ENCODE results near the gene ARL4A. TPM values are rescaled to one million over a fixed set of nuclear protein-coding genes. Genes with fewer than 3 reads are reported as not detected.

ARL4A gene
- total RNA-seq = 20.6 and 25.3 TPM in 2 replicates

DNA sequence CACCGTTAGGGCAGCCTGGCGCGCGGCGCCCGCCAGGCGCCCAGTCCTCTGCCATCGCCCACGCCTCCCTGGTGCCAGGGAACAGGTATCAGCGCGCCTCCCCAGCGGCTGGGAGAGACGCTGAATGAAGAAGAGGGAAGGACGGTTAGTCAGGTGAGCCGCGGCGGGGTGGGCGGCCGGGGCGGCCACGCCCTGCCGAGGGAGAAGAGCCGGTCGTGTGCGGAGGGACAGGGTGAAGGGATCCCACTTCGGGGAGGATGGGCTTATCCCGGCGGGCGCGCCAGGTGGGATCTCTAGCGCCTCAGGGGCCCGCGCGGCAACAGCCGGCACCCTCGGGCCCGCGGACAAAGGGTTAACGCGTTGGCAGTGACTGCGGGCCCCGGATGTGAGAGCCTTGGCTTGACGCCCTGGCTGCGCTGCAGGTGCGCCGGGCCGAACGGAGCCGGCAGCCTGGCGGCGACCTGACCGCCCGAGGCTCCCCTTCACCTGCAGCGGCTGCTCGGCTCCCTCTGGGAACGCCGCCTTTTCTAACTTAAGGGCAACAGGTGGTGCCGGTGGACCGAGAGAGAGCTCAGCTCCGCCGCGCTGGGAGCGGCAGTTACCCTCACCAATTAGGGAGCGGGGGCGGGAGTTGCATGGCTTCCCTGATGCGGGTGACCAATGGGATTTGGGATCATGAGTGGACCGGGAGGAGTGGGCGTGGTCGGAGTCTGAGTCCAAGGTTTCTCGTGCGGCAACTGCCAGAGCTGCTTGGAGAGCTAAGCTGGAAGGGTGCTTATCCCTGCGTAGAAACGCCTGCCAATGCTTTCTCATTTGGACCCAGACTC lies at the start of gene ARL4A:
Gene ARL4A (plus strand): TSS at position 743 of the 827 bp plus-strand sequence. CDS start 622 bp downstream, outside the sequence.
- Histone ChIP-seq H3K36me3 (ENCODE audit: insufficient read depth, low read length) (no peaks in the 10 kb centered on the region), H3K4me2 (ENCODE audit: insufficient read depth, low read length) (peak within 1 kb of the TSS; percentile 96), H4K20me1 (ENCODE audit: insufficient read depth, low read length) (no peaks in the 10 kb centered on the region), H3K27ac (ENCODE audit: low read depth, low read length) (peak within 1 kb of the TSS; percentile 88), H2AFZ (ENCODE audit: low read length) (peak within 1 kb of the TSS; percentile 90), H3K79me2 (ENCODE audit: insufficient read depth, low read length) (peaks cover 36% of the 10 kb centered on the region), H3K4me3 (ENCODE audit: insufficient read depth, low read length) (peak within 1 kb of the TSS; percentile 87), H3K4me1 (ENCODE audit: insufficient read depth, low read length) (peaks cover 22% of the 10 kb centered on the region), H3K27me3 (ENCODE audit: insufficient read depth, low read length) (no peaks in the 10 kb centered on the region), H3K9me3 (ENCODE audit: low read depth, low read length) (no peaks in the 10 kb centered on the region)
- DNase-seq (ENCODE audit: insufficient read length, low spot score, missing footprints) = peak; percentile 99
- TF ChIP-seq, protein P1, sequence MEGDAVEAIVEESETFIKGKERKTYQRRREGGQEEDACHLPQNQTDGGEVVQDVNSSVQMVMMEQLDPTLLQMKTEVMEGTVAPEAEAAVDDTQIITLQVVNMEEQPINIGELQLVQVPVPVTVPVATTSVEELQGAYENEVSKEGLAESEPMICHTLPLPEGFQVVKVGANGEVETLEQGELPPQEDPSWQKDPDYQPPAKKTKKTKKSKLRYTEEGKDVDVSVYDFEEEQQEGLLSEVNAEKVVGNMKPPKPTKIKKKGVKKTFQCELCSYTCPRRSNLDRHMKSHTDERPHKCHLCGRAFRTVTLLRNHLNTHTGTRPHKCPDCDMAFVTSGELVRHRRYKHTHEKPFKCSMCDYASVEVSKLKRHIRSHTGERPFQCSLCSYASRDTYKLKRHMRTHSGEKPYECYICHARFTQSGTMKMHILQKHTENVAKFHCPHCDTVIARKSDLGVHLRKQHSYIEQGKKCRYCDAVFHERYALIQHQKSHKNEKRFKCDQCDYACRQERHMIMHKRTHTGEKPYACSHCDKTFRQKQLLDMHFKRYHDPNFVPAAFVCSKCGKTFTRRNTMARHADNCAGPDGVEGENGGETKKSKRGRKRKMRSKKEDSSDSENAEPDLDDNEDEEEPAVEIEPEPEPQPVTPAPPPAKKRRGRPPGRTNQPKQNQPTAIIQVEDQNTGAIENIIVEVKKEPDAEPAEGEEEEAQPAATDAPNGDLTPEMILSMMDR (IDR thresholded peaks at IDR 0.05; ENCODE audit: extremely low read depth, low read depth, low read length) = peak; percentile 41

GRCh38 chr7:12637819-12638592 lies 49.4 kb upstream of the ARL4A start:
- DNase-seq (ENCODE audit: insufficient read length, low spot score, missing footprints) = no peak
- peaks cover 3% of the 10 kb centered on the region for H3K4me1 ChIP-seq (ENCODE audit: insufficient read depth, low read length)
- no peaks in the 10 kb centered on the region for H3K36me3 ChIP-seq (ENCODE audit: insufficient read depth, low read length)
- H3K27ac ChIP-seq (ENCODE audit: low read depth, low read length) = no peak overlapping the region
- no peaks in the 10 kb centered on the region for H4K20me1 ChIP-seq (ENCODE audit: insufficient read depth, low read length)
- H3K79me2 ChIP-seq (ENCODE audit: insufficient read depth, low read length) = no peaks in the 10 kb centered on the region
- no peaks in the 10 kb centered on the region for H3K9me3 ChIP-seq (ENCODE audit: low read depth, low read length)
- no peaks in the 10 kb centered on the region for H3K27me3 ChIP-seq (ENCODE audit: insufficient read depth, low read length)
- H3K4me2 ChIP-seq (ENCODE audit: insufficient read depth, low read length) = peak overlapping the region; percentile 30
- H3K4me3 ChIP-seq (ENCODE audit: insufficient read depth, low read length) = no peak overlapping the region
- TF ChIP-seq, protein P1 (IDR thresholded peaks at IDR 0.05; ENCODE audit: extremely low read depth, low read depth, low read length) = no peak
- peak overlapping the region; percentile 75 for H2AFZ ChIP-seq (ENCODE audit: low read length)

- peaks cover 9% of the 10 kb centered on the region for H3K4me1 ChIP-seq (ENCODE audit: insufficient read depth, low read length)
- no peak overlapping the region for H3K4me2 ChIP-seq (ENCODE audit: insufficient read depth, low read length)
- H3K27ac ChIP-seq (ENCODE audit: low read depth, low read length) = no peak overlapping the region
- no peaks in the 10 kb centered on the region for H3K79me2 ChIP-seq (ENCODE audit: insufficient read depth, low read length)
- no peak for DNase-seq (ENCODE audit: insufficient read length, low spot score, missing footprints)
- no peaks in the 10 kb centered on the region for H3K27me3 ChIP-seq (ENCODE audit: insufficient read depth, low read length)
- no peaks in the 10 kb centered on the region for H3K36me3 ChIP-seq (ENCODE audit: insufficient read depth, low read length)
- H4K20me1 ChIP-seq (ENCODE audit: insufficient read depth, low read length) = no peaks in the 10 kb centered on the region
- no peaks in the 10 kb centered on the region for H3K9me3 ChIP-seq (ENCODE audit: low read depth, low read length)
- H2AFZ ChIP-seq (ENCODE audit: low read length) = peak overlapping the region; percentile 4
- no peak overlapping the region for H3K4me3 ChIP-seq (ENCODE audit: insufficient read depth, low read length)
- TF ChIP-seq, protein P1 (IDR thresholded peaks at IDR 0.05; ENCODE audit: extremely low read depth, low read depth, low read length) = peak; percentile 54
Observed at GRCh38 chr7:12638851-12639456, 48.5 kb upstream of the ARL4A start.

All from osteoblast (primary cell).